Nephron (organoid): Measurements from ENCODE around the gene GJB6.

Experiments used
- H3K27ac Mint-ChIP-seq, 3 experiments: 2 replicates each; pipeline ENCODE4 v1.8.0; 2020; ENCODE audit warnings: mixed read lengths in 3 of 3, mild to moderate bottlenecking in 2 of 3, moderate library complexity in 1 of 3
- H3K27me3 Mint-ChIP-seq: 2 replicates; pipeline ENCODE4 v1.8.0; 2021; ENCODE audit warnings: low read depth, mild to moderate bottlenecking, moderate library complexity, mixed read lengths
- H3K36me3 Mint-ChIP-seq: 2 replicates; pipeline ENCODE4 v1.8.0; 2020; ENCODE audit warnings: low read depth, mixed read lengths
- H3K4me1 Mint-ChIP-seq: 2 replicates; pipeline ENCODE4 v1.8.0; 2020; ENCODE audit warnings: mixed read lengths
- H3K4me3 Mint-ChIP-seq, 3 experiments: 2 replicates each; pipeline ENCODE4 v1.8.0; 2020; ENCODE audit warnings: mild to moderate bottlenecking in 3 of 3, mixed read lengths in 3 of 3, moderate library complexity in 2 of 3
- H3K9me3 Mint-ChIP-seq: 2 replicates; pipeline ENCODE4 v1.8.0; 2020; ENCODE audit warnings: mixed read lengths
- TF ChIP-seq, protein P1 (sequence below), 3 experiments: fragments of 200-600 bp; sonication (generic); IDR thresholded peaks; one replicate each; pipeline ENCODE4 v1.5.0; 2021; ENCODE audit warnings: antibody characterized with exemption in 3 of 3; ENCODE audit not compliant: unreplicated experiment in 3 of 3

The GJB6 gene

DNA sequence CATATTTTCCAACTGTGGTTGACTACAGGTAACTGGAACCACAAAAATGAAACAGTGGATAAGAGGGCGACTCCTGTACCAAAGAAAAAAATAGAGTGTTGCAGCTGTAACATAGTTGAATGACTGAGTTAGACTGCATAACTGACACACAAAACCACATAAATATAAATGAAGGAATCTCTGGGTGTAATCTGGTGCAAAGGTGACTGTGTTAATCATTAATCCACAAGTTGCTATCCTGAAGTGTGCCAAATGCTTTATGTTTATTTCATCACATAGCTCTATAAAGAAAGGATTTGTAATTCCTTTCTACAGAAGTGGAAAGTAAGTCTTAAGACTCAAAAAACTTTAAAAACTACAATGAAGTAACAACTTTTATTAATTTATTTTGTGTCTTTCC lies 33.3 kb downstream of the GJB6 start:
- H3K36me3 Mint-ChIP-seq = no peaks in the 10 kb centered on the region
- H3K4me3 Mint-ChIP-seq = no peak overlapping the region
- H3K4me1 Mint-ChIP-seq = peaks cover 12% of the 10 kb centered on the region
- peaks cover 38% of the 10 kb centered on the region for H3K27me3 Mint-ChIP-seq
- H3K27ac Mint-ChIP-seq = no peak overlapping the region
- TF ChIP-seq, protein P1, sequence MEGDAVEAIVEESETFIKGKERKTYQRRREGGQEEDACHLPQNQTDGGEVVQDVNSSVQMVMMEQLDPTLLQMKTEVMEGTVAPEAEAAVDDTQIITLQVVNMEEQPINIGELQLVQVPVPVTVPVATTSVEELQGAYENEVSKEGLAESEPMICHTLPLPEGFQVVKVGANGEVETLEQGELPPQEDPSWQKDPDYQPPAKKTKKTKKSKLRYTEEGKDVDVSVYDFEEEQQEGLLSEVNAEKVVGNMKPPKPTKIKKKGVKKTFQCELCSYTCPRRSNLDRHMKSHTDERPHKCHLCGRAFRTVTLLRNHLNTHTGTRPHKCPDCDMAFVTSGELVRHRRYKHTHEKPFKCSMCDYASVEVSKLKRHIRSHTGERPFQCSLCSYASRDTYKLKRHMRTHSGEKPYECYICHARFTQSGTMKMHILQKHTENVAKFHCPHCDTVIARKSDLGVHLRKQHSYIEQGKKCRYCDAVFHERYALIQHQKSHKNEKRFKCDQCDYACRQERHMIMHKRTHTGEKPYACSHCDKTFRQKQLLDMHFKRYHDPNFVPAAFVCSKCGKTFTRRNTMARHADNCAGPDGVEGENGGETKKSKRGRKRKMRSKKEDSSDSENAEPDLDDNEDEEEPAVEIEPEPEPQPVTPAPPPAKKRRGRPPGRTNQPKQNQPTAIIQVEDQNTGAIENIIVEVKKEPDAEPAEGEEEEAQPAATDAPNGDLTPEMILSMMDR (IDR thresholded peaks at IDR 0.05; ENCODE audit: unreplicated experiment in 3 of 3) = no peak
- H3K9me3 Mint-ChIP-seq = peaks cover 17% of the 10 kb centered on the region

DNA sequence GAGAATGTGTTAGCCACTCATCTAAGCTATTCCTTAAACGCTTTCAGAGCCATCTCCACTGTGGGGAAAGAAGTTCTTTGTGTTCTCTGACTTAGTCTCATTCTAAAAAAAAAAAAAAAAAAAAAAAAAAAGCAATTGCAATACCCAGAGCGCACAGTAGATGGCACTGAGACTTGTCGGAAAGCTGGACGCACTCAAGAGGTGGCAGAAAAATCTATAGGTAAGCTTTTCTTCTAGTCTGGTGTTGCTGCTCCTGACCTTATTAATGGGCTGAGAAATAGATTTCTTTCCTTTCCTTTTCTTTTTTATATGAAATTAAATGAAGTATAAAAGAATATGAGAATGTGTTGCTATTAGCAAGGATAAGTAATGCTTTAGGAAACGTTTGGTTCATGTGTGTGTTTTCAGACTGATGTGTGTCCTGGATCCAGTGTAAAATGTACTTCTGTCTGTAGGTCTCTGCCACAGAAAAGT lies 34.7 kb downstream of the GJB6 start:
- H3K9me3 Mint-ChIP-seq = peaks cover 14% of the 10 kb centered on the region
- TF ChIP-seq, protein P1 (IDR thresholded peaks at IDR 0.05; ENCODE audit: unreplicated experiment in 3 of 3) = peak; percentile 66 to 73 (median 71)
- H3K27ac Mint-ChIP-seq = no peak overlapping the region
- no peaks in the 10 kb centered on the region for H3K36me3 Mint-ChIP-seq
- H3K4me1 Mint-ChIP-seq = peaks cover 14% of the 10 kb centered on the region
- H3K27me3 Mint-ChIP-seq = peaks cover 47% of the 10 kb centered on the region
- H3K4me3 Mint-ChIP-seq = no peak overlapping the region

DNA sequence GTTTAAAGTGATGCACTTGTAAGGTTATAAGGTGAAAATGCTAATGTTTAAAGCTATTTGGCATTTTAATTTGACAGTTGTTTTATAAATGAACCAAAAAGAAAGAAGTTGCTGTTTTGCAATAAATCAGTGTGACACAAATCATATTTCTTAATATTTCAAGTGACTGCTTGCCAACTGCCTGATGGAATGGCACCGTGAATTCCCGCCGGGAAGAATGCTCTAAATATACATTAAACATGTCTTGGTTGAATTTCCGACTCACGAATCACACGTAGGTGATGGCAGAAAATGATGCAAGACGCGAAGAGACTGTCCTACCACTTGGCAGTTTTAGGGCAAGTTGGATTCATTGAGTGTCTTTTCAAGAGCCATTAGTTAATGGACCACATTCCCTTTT lies 36.3 kb downstream of the GJB6 start:
- no peaks in the 10 kb centered on the region for H3K36me3 Mint-ChIP-seq
- no peak overlapping the region for H3K27ac Mint-ChIP-seq
- peaks cover 14% of the 10 kb centered on the region for H3K4me1 Mint-ChIP-seq
- H3K9me3 Mint-ChIP-seq = peaks cover 9% of the 10 kb centered on the region
- peaks cover 62% of the 10 kb centered on the region for H3K27me3 Mint-ChIP-seq
- TF ChIP-seq, protein P1 (IDR thresholded peaks at IDR 0.05; ENCODE audit: unreplicated experiment in 3 of 3) = no peak
- no peak overlapping the region for H3K4me3 Mint-ChIP-seq

DNA sequence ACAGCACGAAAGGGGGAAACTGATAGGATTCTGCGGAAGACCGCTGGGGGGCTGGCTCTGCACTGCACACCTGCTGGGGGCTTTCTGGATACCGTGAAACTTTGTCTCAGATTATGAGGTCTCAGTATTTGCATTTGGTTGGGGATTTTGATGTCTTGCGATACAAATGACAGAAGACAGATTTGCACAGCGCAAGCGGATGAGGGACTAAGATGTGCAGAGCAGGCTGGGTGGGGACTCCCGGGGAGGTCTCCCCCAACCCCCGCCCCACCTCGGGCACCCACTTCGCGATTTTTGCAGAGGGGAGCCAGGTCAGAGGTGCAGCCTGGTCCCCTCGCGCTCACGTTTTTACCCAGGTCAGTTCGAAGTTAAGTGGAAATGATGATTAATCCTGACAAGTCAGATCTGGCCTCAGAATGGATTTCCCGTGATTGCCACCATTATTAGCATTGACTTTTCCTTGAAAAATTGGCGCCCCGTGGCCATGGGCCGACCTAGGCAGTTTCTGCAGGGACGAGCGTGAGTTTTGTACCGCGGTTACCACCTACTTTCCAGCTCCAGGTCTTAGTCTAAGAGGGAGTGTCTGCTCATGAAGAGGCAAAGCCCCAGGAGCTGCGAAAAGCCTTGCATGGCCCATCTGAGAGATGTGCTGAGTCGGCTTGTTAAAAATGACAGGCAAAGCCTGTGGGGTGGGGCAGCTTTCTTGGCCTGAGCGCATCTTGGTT lies 38.0 kb downstream of the GJB6 start:
- TF ChIP-seq, protein P1 (IDR thresholded peaks at IDR 0.05; ENCODE audit: unreplicated experiment in 3 of 3) = no peak
- Mint-ChIP-seq H3K27ac (no peak overlapping the region), H3K9me3 (peaks cover 2% of the 10 kb centered on the region), H3K4me1 (peaks cover 14% of the 10 kb centered on the region), H3K4me3 (peak overlapping the region; percentile 72 to 81 (median 80)), H3K36me3 (no peaks in the 10 kb centered on the region), H3K27me3 (peaks cover 75% of the 10 kb centered on the region)

DNA sequence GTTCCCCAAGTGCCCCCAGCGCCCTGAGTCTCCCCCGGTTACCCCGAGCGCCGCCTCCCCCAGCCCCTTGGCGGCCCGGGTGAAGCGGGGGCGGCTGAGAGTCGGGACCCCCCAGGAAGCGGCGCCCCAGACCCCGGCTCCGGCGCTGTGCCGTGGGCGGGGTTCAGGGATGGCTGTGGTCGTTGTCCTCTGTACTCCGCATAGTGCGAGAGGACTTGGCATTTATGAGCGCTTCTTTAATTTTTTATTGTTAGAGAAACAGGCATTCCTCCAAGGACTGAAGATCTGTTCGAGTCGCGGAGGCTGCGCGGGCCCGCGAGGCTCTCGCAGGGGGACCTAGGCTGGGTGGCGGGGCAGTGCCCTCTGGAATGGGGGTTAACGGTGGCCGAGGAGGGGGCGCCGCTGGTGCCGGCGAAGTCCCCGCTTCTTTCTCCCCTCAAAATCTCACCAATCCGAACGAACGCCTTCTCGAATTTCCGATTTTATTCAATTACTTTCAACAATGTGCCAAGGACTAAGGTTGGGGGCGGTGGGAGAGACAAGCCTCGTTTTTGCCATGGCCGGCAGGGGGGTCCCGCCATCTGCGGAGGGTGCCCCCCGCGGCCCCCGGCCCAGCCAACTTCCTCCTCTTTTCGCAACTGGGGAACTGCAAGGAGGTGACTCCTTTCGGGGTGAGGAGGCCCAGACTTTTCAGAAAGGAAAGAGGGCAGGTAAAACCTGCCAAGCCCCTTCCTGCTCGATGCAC lies 38.8 kb downstream of the GJB6 start:
- H3K27me3 Mint-ChIP-seq = peaks cover 81% of the 10 kb centered on the region
- H3K4me1 Mint-ChIP-seq = peaks cover 14% of the 10 kb centered on the region
- no peak overlapping the region for H3K27ac Mint-ChIP-seq
- TF ChIP-seq, protein P1 (IDR thresholded peaks at IDR 0.05; ENCODE audit: unreplicated experiment in 3 of 3) = no peak
- H3K4me3 Mint-ChIP-seq = peak overlapping the region; percentile 72 to 81 (median 80)
- peaks cover 2% of the 10 kb centered on the region for H3K9me3 Mint-ChIP-seq
- no peaks in the 10 kb centered on the region for H3K36me3 Mint-ChIP-seq
